Measurements from ENCODE around the gene PDCD1LG2.

- TF ChIP-seq CTCF (IDR thresholded peaks at IDR 0.05) (no peak), POLR2A (IDR thresholded peaks at IDR 0.05) (no peak)
These were observed 47.6 kb downstream of the PDCD1LG2 start for GRCh38 chr9:5557606-5558587.

All from gastroesophageal sphincter (tissue), 3 donors.